Measurements from ENCODE around the gene SNRPB2. TPM values are rescaled to one million over a fixed set of nuclear protein-coding genes. Genes with fewer than 3 reads are reported as not detected.

Gene SNRPB2
- total and polyA plus RNA-seq, 9 of the 15 experiments (the other 6 are each of a cell fraction or from before 2014, with no cell fraction given) = 40.0 to 131 (median 89.4) TPM

DNA sequence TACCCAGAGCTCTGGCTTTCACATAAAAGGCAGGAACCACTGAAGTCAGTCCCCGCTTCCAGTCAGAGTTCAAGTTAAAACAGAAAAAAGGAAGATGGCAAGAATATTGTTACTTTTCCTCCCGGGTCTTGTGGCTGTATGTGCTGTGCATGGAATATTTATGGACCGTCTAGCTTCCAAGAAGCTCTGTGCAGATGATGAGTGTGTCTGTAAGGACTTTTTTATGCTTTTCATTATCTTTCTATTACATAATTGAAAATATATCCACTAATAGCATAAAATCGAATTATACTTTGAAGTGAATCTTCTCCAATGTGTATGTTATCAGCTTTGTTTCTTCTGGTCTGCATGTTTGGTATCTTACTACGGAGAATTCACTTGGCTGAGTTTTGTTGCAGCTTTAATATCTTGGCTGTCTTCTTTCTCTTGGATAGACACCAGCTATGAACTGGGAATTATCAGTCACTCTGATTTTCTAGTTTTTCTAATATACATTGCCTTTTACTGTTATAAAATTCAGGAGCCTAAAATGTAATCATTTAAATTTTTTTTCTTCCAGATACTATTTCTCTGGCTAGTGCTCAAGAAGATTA is 18.6 kb downstream of the SNRPB2 start, which contains the start of gene OTOR (continued):
- TF ChIP-seq PHF8 (IDR thresholded peaks at IDR 0.05; ENCODE audit: borderline replicate concordance, low read length) = no peak
- no peak for TF ChIP-seq POLR2AphosphoS5 (IDR thresholded peaks at IDR 0.05; ENCODE audit: control insufficient read depth, insufficient read depth, low read depth, low read length)
- TF ChIP-seq TBP (optimal IDR thresholded peaks at IDR 0.05; ENCODE audit: low read depth, low read length) = no peak
- TF ChIP-seq, protein P1, sequence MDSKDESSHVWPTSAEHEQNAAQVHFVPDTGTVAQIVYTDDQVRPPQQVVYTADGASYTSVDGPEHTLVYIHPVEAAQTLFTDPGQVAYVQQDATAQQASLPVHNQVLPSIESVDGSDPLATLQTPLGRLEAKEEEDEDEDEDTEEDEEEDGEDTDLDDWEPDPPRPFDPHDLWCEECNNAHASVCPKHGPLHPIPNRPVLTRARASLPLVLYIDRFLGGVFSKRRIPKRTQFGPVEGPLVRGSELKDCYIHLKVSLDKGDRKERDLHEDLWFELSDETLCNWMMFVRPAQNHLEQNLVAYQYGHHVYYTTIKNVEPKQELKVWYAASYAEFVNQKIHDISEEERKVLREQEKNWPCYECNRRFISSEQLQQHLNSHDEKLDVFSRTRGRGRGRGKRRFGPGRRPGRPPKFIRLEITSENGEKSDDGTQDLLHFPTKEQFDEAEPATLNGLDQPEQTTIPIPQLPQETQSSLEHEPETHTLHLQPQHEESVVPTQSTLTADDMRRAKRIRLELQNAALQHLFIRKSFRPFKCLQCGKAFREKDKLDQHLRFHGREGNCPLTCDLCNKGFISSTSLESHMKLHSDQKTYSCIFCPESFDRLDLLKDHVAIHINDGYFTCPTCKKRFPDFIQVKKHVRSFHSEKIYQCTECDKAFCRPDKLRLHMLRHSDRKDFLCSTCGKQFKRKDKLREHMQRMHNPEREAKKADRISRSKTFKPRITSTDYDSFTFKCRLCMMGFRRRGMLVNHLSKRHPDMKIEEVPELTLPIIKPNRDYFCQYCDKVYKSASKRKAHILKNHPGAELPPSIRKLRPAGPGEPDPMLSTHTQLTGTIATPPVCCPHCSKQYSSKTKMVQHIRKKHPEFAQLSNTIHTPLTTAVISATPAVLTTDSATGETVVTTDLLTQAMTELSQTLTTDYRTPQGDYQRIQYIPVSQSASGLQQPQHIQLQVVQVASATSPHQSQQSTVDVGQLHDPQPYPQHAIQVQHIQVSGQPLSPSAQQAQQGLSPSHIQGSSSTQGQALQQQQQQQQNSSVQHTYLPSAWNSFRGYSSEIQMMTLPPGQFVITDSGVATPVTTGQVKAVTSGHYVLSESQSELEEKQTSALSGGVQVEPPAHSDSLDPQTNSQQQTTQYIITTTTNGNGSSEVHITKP (IDR thresholded peaks at IDR 0.05; ENCODE audit: partially characterized antibody) = no peak
- no peak for TF ChIP-seq GABPB2 (CRISPR knock-in tag; conservative IDR thresholded peaks at IDR 0.05)
- TF ChIP-seq POLR3G (IDR thresholded peaks at IDR 0.05; ENCODE audit: extremely low read depth, insufficient read length, insufficient replicate concordance) = no peak

DNA sequence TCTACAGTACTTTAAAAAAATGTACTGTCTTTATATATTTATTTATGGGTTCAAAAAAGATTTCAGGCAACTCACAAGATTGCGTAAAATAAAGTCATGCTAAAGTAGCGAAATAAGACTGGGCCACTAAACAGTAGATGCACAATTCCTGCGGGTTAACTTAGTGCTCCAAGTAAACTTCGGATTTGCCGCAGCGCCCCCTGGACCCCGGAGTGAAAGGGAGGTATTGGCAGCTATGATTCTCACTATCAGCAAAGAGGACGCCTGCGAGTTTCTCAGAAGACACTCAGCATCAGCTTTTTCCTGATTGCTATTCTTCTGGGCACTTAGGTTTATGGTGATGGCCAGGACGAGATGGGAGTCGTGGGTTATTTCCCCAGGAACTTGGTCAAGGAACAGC is 19.7 kb downstream of the SNRPB2 start:
- CTCF ChIA-PET (ENCODE audit: low intra/inter-chr PET ratio) = no interaction called here
- Histone ChIP-seq H3K4me3 (no peak overlapping the region), H3K79me2 (ENCODE audit: control insufficient read depth, insufficient read depth, low read length) (no peaks in the 10 kb centered on the region), H2AFZ (ENCODE audit: low read depth, low read length) (no peak overlapping the region), H3K9me1 (ENCODE audit: control insufficient read depth, insufficient read depth, low read length) (no peaks in the 10 kb centered on the region), H3K36me3 (ENCODE audit: control insufficient read depth, insufficient read depth, low read length) (no peaks in the 10 kb centered on the region), H3K4me2 (ENCODE audit: insufficient read depth, low read length) (no peak overlapping the region), H3K9me3 (replicated peaks; ENCODE audit: control insufficient read depth, insufficient read depth, low read depth, low read length) (no peaks in the 10 kb centered on the region), H4K20me1 (replicated peaks; ENCODE audit: control insufficient read depth, insufficient read depth, low read length) (no peaks in the 10 kb centered on the region), H3K27ac (ENCODE audit: extremely low read depth, low read depth, low read length) (no peak overlapping the region), H3K4me1 (replicated peaks in 1 of 2; ENCODE audit: control insufficient read depth in 2 of 2, insufficient read depth in 2 of 2, low read length in 2 of 2) (no peaks in the 10 kb centered on the region), H3K27me3 (ENCODE audit: control insufficient read depth in 2 of 2, insufficient read depth in 2 of 2, low read length in 2 of 2) (no peaks in the 10 kb centered on the region), H3K9ac (ENCODE audit: insufficient read depth in 1 of 2, low read depth in 2 of 2, low read length in 2 of 2) (no peak overlapping the region)
- 2% methylated on average over 10 of the region's 11 CpGs for WGBS (ENCODE audit: insufficient coverage, low coverage, missing lambda C conversion rate)
- BruUV-seq (replicated peaks) = no TSS peak
- TF ChIP-seq ZNF589 (CRISPR knock-in tag; IDR thresholded peaks at IDR 0.05; ENCODE audit: low read depth) (no peak), ZFP1 (CRISPR knock-in tag; IDR thresholded peaks at IDR 0.05) (no peak), NCOA4 (IDR thresholded peaks at IDR 0.05; ENCODE audit: partially characterized antibody) (no peak), ZNF184 (CRISPR knock-in tag; IDR thresholded peaks at IDR 0.05) (no peak)
- TF ChIP-seq, protein P2, sequence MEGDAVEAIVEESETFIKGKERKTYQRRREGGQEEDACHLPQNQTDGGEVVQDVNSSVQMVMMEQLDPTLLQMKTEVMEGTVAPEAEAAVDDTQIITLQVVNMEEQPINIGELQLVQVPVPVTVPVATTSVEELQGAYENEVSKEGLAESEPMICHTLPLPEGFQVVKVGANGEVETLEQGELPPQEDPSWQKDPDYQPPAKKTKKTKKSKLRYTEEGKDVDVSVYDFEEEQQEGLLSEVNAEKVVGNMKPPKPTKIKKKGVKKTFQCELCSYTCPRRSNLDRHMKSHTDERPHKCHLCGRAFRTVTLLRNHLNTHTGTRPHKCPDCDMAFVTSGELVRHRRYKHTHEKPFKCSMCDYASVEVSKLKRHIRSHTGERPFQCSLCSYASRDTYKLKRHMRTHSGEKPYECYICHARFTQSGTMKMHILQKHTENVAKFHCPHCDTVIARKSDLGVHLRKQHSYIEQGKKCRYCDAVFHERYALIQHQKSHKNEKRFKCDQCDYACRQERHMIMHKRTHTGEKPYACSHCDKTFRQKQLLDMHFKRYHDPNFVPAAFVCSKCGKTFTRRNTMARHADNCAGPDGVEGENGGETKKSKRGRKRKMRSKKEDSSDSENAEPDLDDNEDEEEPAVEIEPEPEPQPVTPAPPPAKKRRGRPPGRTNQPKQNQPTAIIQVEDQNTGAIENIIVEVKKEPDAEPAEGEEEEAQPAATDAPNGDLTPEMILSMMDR (IDR thresholded peaks at IDR 0.05 in 2 of 3, conservative IDR thresholded peaks at IDR 0.05 in 1 of 3; ENCODE audit: insufficient read depth in 2 of 3, low read depth in 1 of 3, low read length in 3 of 3) = peak; percentile 28 to 51 (median 36); a peak in 3 of 6 replicates
- in situ Hi-C loops (cut with MboI) (no loop called here), intact Hi-C loops (cut with micrococcal nuclease) (no loop called here)
- no peak for FAIRE-seq
- ATAC-seq = peak; percentile 61; the same call in 2 of the 3 replicates
- peak; percentile 9 to 20 (median 12) for DNase-seq (ENCODE audit: extremely low read depth in 1 of 4, low spot score in 3 of 4)
- POLR2A ChIA-PET = interaction anchor here (0.6 to 1.1 kb wide), 2 partner anchors 16 to 682 kb away, joined by 3 read pairs; no protein-coding TSS in a partner anchor

Measured in K562 (cell line).